Astrocyte (in vitro differentiated cells and primary cell): ENCODE results near the gene NUP98. TPM values are rescaled to one million over a fixed set of nuclear protein-coding genes. Genes with fewer than 3 reads are reported as not detected.
"Not testable (repeated sequence)": the region's sequence is repeated elsewhere in the genome, so short reads cannot be mapped to it uniquely, and the experiment has no call there.

Source experiments
- DNase-seq: peaks from one replicate; pipeline ENCODE4 v3.0.0-alpha.2; 2010; ENCODE audit warnings: low read depth
- FAIRE-seq: peaks from 2 replicates; lab custom pipeline; 2011; peaks lifted over from hg19 to GRCh38; lab: Jason Lieb, UNC
- H2AFZ ChIP-seq: 2 replicates; pipeline ENCODE4 v1.6.0; 2012; ENCODE audit warnings: low read depth, low read length, inconsistent platforms
- H3K27ac ChIP-seq: 2 replicates; pipeline ENCODE4 v1.5.1; 2011; ENCODE audit warnings: low read depth, low read length, inconsistent platforms
- H3K27me3 ChIP-seq: 2 replicates; pipeline ENCODE4 v1.6.0; 2011; ENCODE audit warnings: low read length, inconsistent platforms; ENCODE audit not compliant: insufficient read depth
- H3K36me3 ChIP-seq: 2 replicates; pipeline ENCODE4 v1.5.1; 2011; ENCODE audit warnings: low read length, inconsistent platforms; ENCODE audit not compliant: insufficient read depth
- H3K4me1 ChIP-seq: 2 replicates; pipeline ENCODE4 v1.5.1; 2011; ENCODE audit warnings: low read length, inconsistent platforms; ENCODE audit not compliant: insufficient read depth
- H3K4me2 ChIP-seq: 2 replicates; pipeline ENCODE4 v1.6.0; 2012; ENCODE audit warnings: low read length, inconsistent platforms
- H3K4me3 ChIP-seq: 2 replicates; pipeline ENCODE4 v1.5.1; 2011; ENCODE audit warnings: low read depth, mild to moderate bottlenecking, low read length, inconsistent platforms; ENCODE audit not compliant: insufficient read depth
- H3K79me2 ChIP-seq: 2 replicates; pipeline ENCODE4 v1.6.0; 2012; ENCODE audit warnings: mild to moderate bottlenecking, low read length, inconsistent platforms; ENCODE audit not compliant: insufficient read depth
- H3K9ac ChIP-seq: 2 replicates; pipeline ENCODE4 v1.6.0; 2012; ENCODE audit warnings: mild to moderate bottlenecking, low read length, inconsistent platforms
- H3K9me3 ChIP-seq: 2 replicates; pipeline ENCODE4 v1.5.1; 2012; ENCODE audit warnings: low read depth, mild to moderate bottlenecking, low read length, inconsistent platforms; ENCODE audit not compliant: insufficient read depth
- H4K20me1 ChIP-seq: 2 replicates; pipeline ENCODE4 v1.6.0; 2012; ENCODE audit warnings: low read length, inconsistent platforms; ENCODE audit not compliant: insufficient read depth
- H3K27ac Mint-ChIP-seq: one replicate; pipeline ENCODE4 v1.8.0; 2021; ENCODE audit warnings: mild to moderate bottlenecking, mixed read lengths; ENCODE audit not compliant: unreplicated experiment
- H3K27me3 Mint-ChIP-seq: one replicate; pipeline ENCODE4 v1.8.0; 2021; ENCODE audit warnings: low read depth, mixed read lengths; ENCODE audit not compliant: unreplicated experiment
- H3K36me3 Mint-ChIP-seq: one replicate; pipeline ENCODE4 v1.8.0; 2021; ENCODE audit warnings: low read depth, mixed read lengths; ENCODE audit not compliant: unreplicated experiment
- H3K4me1 Mint-ChIP-seq: one replicate; pipeline ENCODE4 v1.8.0; 2021; ENCODE audit warnings: low read depth, mixed read lengths; ENCODE audit not compliant: unreplicated experiment
- H3K4me3 Mint-ChIP-seq: one replicate; pipeline ENCODE4 v1.8.0; 2021; ENCODE audit warnings: mild to moderate bottlenecking, moderate library complexity, mixed read lengths; ENCODE audit not compliant: unreplicated experiment
- H3K9me3 Mint-ChIP-seq: one replicate; pipeline ENCODE4 v1.8.0; 2021; ENCODE audit warnings: mild to moderate bottlenecking, mixed read lengths; ENCODE audit not compliant: unreplicated experiment
- CTCF ChIP-seq: IDR thresholded peaks from 2 replicates; pipeline ENCODE4 v1.5.1; 2011; ENCODE audit warnings: low read depth, mild to moderate bottlenecking, inconsistent platforms, low read length, moderate library complexity; ENCODE audit not compliant: insufficient read depth
- EZH2 ChIP-seq: IDR thresholded peaks from 2 replicates; pipeline ENCODE4 v1.6.1; 2012; ENCODE audit warnings: mild to moderate bottlenecking, low read length, inconsistent platforms; ENCODE audit not compliant: insufficient read depth
- total RNA-seq: library from RNA; stranded (reverse); gene quantifications from 2 replicates; pipeline ENCODE4 v1.2.1, GENCODE V29; 2021

Gene NUP98
- total RNA-seq, 1 donor from 2014 or later, result 81.2 TPM

GRCh38 chr11:3658252-3658651 is 139.1 kb downstream of the NUP98 start:
- Histone ChIP-seq H3K79me2 (no peaks in the 10 kb centered on the region), H3K27ac (no peak overlapping the region), H3K4me2 (no peak overlapping the region), H3K36me3 (no peaks in the 10 kb centered on the region), H3K27me3 (no peaks in the 10 kb centered on the region), H3K9me3 (no peaks in the 10 kb centered on the region), H2AFZ (no peak overlapping the region), H3K4me1 (no peaks in the 10 kb centered on the region), H4K20me1 (no peaks in the 10 kb centered on the region), H3K9ac (no peak overlapping the region), H3K4me3 (no peak overlapping the region)
- no peak for FAIRE-seq
- Mint-ChIP-seq H3K4me3 (no peak overlapping the region), H3K9me3 (peaks cover 10% of the 10 kb centered on the region), H3K27ac (no peak overlapping the region), H3K36me3 (peaks cover 4% of the 10 kb centered on the region), H3K27me3 (peaks cover 6% of the 10 kb centered on the region), H3K4me1 (no peaks in the 10 kb centered on the region)
- no peak for TF ChIP-seq EZH2
- no peak for DNase-seq

GRCh38 chr11:3657331-3657730 is 140.0 kb downstream of the NUP98 start:
- not testable (repeated sequence) for H3K4me3 Mint-ChIP-seq, H3K4me2 ChIP-seq, H3K9me3 Mint-ChIP-seq, H3K4me3 ChIP-seq, H3K36me3 Mint-ChIP-seq, H3K9me3 ChIP-seq, H3K4me1 Mint-ChIP-seq, DNase-seq, H4K20me1 ChIP-seq, FAIRE-seq, H3K27me3 Mint-ChIP-seq, H3K79me2 ChIP-seq, H3K4me1 ChIP-seq, H3K36me3 ChIP-seq, H3K9ac ChIP-seq, H3K27ac Mint-ChIP-seq, H3K27me3 ChIP-seq, H2AFZ ChIP-seq, H3K27ac ChIP-seq

- Histone ChIP-seq H3K9me3 (no peaks in the 10 kb centered on the region), H2AFZ (no peak overlapping the region), H3K9ac (no peak overlapping the region), H4K20me1 (no peaks in the 10 kb centered on the region), H3K79me2 (no peaks in the 10 kb centered on the region), H3K4me1 (no peaks in the 10 kb centered on the region), H3K27ac (no peak overlapping the region), H3K27me3 (no peaks in the 10 kb centered on the region), H3K4me2 (no peak overlapping the region), H3K36me3 (no peaks in the 10 kb centered on the region), H3K4me3 (no peak overlapping the region)
- TF ChIP-seq EZH2, result no peak
- TF ChIP-seq CTCF, result no peak
- no peak overlapping the region for H3K27ac Mint-ChIP-seq
- DNase-seq, result no peak
- no peak for FAIRE-seq
- peaks cover 8% of the 10 kb centered on the region for H3K9me3 Mint-ChIP-seq
- peaks cover 17% of the 10 kb centered on the region for H3K27me3 Mint-ChIP-seq
- H3K36me3 Mint-ChIP-seq, result no peaks in the 10 kb centered on the region
- H3K4me1 Mint-ChIP-seq, result no peaks in the 10 kb centered on the region
- no peak overlapping the region for H3K4me3 Mint-ChIP-seq
These were observed 141.8 kb downstream of the NUP98 start for GRCh38 chr11:3655547-3655946.

GRCh38 chr11:3652514-3652913 is 144.8 kb downstream of the NUP98 start:
- H3K27ac ChIP-seq, H3K27me3 ChIP-seq, H3K79me2 ChIP-seq, H3K27ac Mint-ChIP-seq, H3K36me3 Mint-ChIP-seq, H3K9ac ChIP-seq, H3K36me3 ChIP-seq, H3K4me1 ChIP-seq, H3K4me3 Mint-ChIP-seq, H4K20me1 ChIP-seq, H3K4me3 ChIP-seq, H3K4me2 ChIP-seq, H3K9me3 ChIP-seq, FAIRE-seq, H2AFZ ChIP-seq, H3K9me3 Mint-ChIP-seq, DNase-seq, H3K4me1 Mint-ChIP-seq: not testable (repeated sequence)
- H3K27me3 Mint-ChIP-seq, result peaks cover 38% of the 10 kb centered on the region

GRCh38 chr11:3649374-3649773 is 148.0 kb downstream of the NUP98 start:
- H3K27me3 Mint-ChIP-seq, result peaks cover 46% of the 10 kb centered on the region
- not testable (repeated sequence) for H3K4me2 ChIP-seq, H3K9me3 Mint-ChIP-seq, H3K9ac ChIP-seq, H3K36me3 Mint-ChIP-seq, H4K20me1 ChIP-seq, H2AFZ ChIP-seq, H3K9me3 ChIP-seq, H3K27me3 ChIP-seq, H3K27ac ChIP-seq, FAIRE-seq, H3K4me3 Mint-ChIP-seq, H3K79me2 ChIP-seq, H3K4me3 ChIP-seq, H3K4me1 ChIP-seq, H3K36me3 ChIP-seq, H3K4me1 Mint-ChIP-seq, DNase-seq, H3K27ac Mint-ChIP-seq
